CD4-positive, alpha-beta T cell treated with Interleukin-6 at 100 ng/mL for 8 hours (primary cell): ENCODE results near the gene S100A5.
"Not testable (repeated sequence)": the region's sequence is repeated elsewhere in the genome, so short reads cannot be mapped to it uniquely, and the experiment has no call there.

Experiments used
- DNase-seq: peaks from one replicate; pipeline ENCODE4 v3.0.0-alpha.2; 2020; ENCODE audit warnings: mixed read lengths, low spot score

S100A5 gene

GRCh38 chr1:153533689-153534201 lies 7.0 kb downstream of the S100A5 start:
- DNase-seq, result no peak

- DNase-seq, result peak; percentile 79
These were observed 7.8 kb downstream of the S100A5 start for GRCh38 chr1:153532769-153533599.

- peak; percentile 71 for DNase-seq
These were observed 8.6 kb downstream of the S100A5 start for GRCh38 chr1:153532181-153532580.

- DNase-seq, result no peak
These were observed 9.1 kb downstream of the S100A5 start for GRCh38 chr1:153531638-153532037.

GRCh38 chr1:153527683-153528040 lies 13.1 kb downstream of the S100A5 start:
- DNase-seq, result no peak

GRCh38 chr1:153527023-153527682 lies 13.6 kb downstream of the S100A5 start:
- no peak for DNase-seq

- no peak for DNase-seq
These were observed 14.6 kb downstream of the S100A5 start for GRCh38 chr1:153526132-153526543.

- no peak for DNase-seq
These were observed 15.5 kb downstream of the S100A5 start for GRCh38 chr1:153525088-153525728.

- DNase-seq, result not testable (repeated sequence)
These were observed 18.2 kb downstream of the S100A5 start for GRCh38 chr1:153522353-153523048.

GRCh38 chr1:153521808-153522207 lies 18.9 kb downstream of the S100A5 start:
- not testable (repeated sequence) for DNase-seq

- DNase-seq, result no peak
These were observed 19.8 kb downstream of the S100A5 start for GRCh38 chr1:153520818-153521476.

GRCh38 chr1:153520137-153520691 lies 20.5 kb downstream of the S100A5 start:
- not testable (repeated sequence) for DNase-seq

- DNase-seq, result no peak
These were observed 21.5 kb downstream of the S100A5 start for GRCh38 chr1:153519242-153519641.

- no peak for DNase-seq
These were observed 25.0 kb downstream of the S100A5 start for GRCh38 chr1:153515504-153516394.

- no peak for DNase-seq
These were observed 27.1 kb downstream of the S100A5 start for GRCh38 chr1:153513666-153514065.

GRCh38 chr1:153513023-153513422 lies 27.7 kb downstream of the S100A5 start:
- DNase-seq, result no peak

GRCh38 chr1:153510984-153511410 lies 29.7 kb downstream of the S100A5 start:
- DNase-seq, result peak; percentile 79

- peak; percentile 60 for DNase-seq
These were observed 30.9 kb downstream of the S100A5 start for GRCh38 chr1:153509729-153510354.

- DNase-seq, result no peak
These were observed 31.7 kb downstream of the S100A5 start for GRCh38 chr1:153509036-153509435.
